Upper lobe of right lung (tissue), 1 donor: Measurements from ENCODE around the gene HNRNPAB. TPM values are rescaled to one million over a fixed set of nuclear protein-coding genes. Genes with fewer than 3 reads are reported as not detected.
"Not testable (repeated sequence)": the region's sequence is repeated elsewhere in the genome, so short reads cannot be mapped to it uniquely, and the experiment has no call there.

Source experiments
- ATAC-seq: fragments of 200-7000 bp; cut with Tn5 transposase; one replicate; pipeline ENCODE4 v1.9.1; 2020; ENCODE audit warnings: mild to moderate bottlenecking, moderate library complexity
- DNase-seq: peaks from one replicate; pipeline ENCODE4 v3.0.0-alpha.2; 2020
- H3K27ac ChIP-seq: fragments of 200-600 bp; one replicate; pipeline ENCODE4 v1.8.0; 2022
- H3K27me3 ChIP-seq: fragments of 200-600 bp; one replicate; pipeline ENCODE4 v1.8.0; 2022; ENCODE audit warnings: mild to moderate bottlenecking
- H3K36me3 ChIP-seq: fragments of 200-600 bp; one replicate; pipeline ENCODE4 v1.8.0; 2022
- H3K4me1 ChIP-seq: fragments of 200-600 bp; one replicate; pipeline ENCODE4 v1.8.0; 2022
- H3K4me3 ChIP-seq: fragments of 200-600 bp; one replicate; pipeline ENCODE4 v1.8.0; 2022; ENCODE audit warnings: mild to moderate bottlenecking
- H3K9me3 ChIP-seq: fragments of 200-600 bp; one replicate; pipeline ENCODE4 v1.8.0; 2022
- CTCF ChIP-seq: fragments of 200-600 bp; IDR thresholded peaks from one replicate; pipeline ENCODE4 v1.8.0; 2022; ENCODE audit warnings: antibody characterized with exemption
- intact Hi-C: fragments of 100-400 bp; cut with DNase I; formaldehyde crosslinking; loops from one replicate; pipeline ENCODE4 v1.11.0; 2022
- total RNA-seq: library from RNA; stranded (reverse); fragmentation: NEBNext Ultra II Directional; extraction: Animal tissue kit (Norgen Biotek cat#: 25700); gene quantifications from one replicate; pipeline ENCODE4 v1.2.1, GENCODE V29; 2021
- donor health status: DM: no; HTN: yes; CAD: no; lungs with severe emphysema.

HNRNPAB gene
- total RNA-seq, 1 donor from 2014 or later, result 116 TPM

- ATAC-seq, result no peak
- Histone ChIP-seq H3K36me3 (no peaks in the 10 kb centered on the region), H3K27ac (no peak overlapping the region), H3K4me3 (no peak overlapping the region), H3K4me1 (no peaks in the 10 kb centered on the region), H3K9me3 (no peaks in the 10 kb centered on the region), H3K27me3 (peaks cover 6% of the 10 kb centered on the region)
- intact Hi-C loops, result no loop called here
- no peak for TF ChIP-seq CTCF
- DNase-seq, result no peak
Observed at GRCh38 chr5:178192787-178193186, 11.5 kb upstream of the HNRNPAB start.

GRCh38 chr5:178193251-178193809 is 11.0 kb upstream of the HNRNPAB start:
- ATAC-seq (no peak), DNase-seq (no peak)

GRCh38 chr5:178194026-178194425 is 10.3 kb upstream of the HNRNPAB start:
- H3K4me1 ChIP-seq, result no peaks in the 10 kb centered on the region
- H3K27ac ChIP-seq, result no peak overlapping the region
- no peak for TF ChIP-seq CTCF
- ATAC-seq, result peak; percentile 38
- DNase-seq, result no peak
- H3K9me3 ChIP-seq, result no peaks in the 10 kb centered on the region
- peaks cover 6% of the 10 kb centered on the region for H3K27me3 ChIP-seq
- no peaks in the 10 kb centered on the region for H3K36me3 ChIP-seq
- intact Hi-C loops, result no loop called here
- no peak overlapping the region for H3K4me3 ChIP-seq

More at GRCh38 chr5:178193251-178193809, 11.0 kb upstream of the HNRNPAB start:
- Histone ChIP-seq H3K4me3 (no peak overlapping the region), H3K4me1 (no peaks in the 10 kb centered on the region), H3K36me3 (no peaks in the 10 kb centered on the region), H3K27ac (no peak overlapping the region), H3K27me3 (peaks cover 6% of the 10 kb centered on the region), H3K9me3 (no peaks in the 10 kb centered on the region)
- TF ChIP-seq CTCF, result no peak
- intact Hi-C loops, result no loop called here

GRCh38 chr5:178196281-178196812 is 8.0 kb upstream of the HNRNPAB start:
- DNase-seq, result no peak
- intact Hi-C loops, result no loop called here

GRCh38 chr5:178196986-178197385 is 7.3 kb upstream of the HNRNPAB start:
- H3K9me3 ChIP-seq, result no peaks in the 10 kb centered on the region
- no peaks in the 10 kb centered on the region for H3K36me3 ChIP-seq
- peak; percentile 65 for ATAC-seq
- H3K4me1 ChIP-seq, result no peaks in the 10 kb centered on the region
- intact Hi-C loops, result no loop called here
- H3K27me3 ChIP-seq, result peaks cover 6% of the 10 kb centered on the region
- H3K27ac ChIP-seq, result no peak overlapping the region
- peak; percentile 49 for TF ChIP-seq CTCF
- no peak overlapping the region for H3K4me3 ChIP-seq
- DNase-seq, result no peak

More at GRCh38 chr5:178196281-178196812, 8.0 kb upstream of the HNRNPAB start:
- peaks cover 6% of the 10 kb centered on the region for H3K27me3 ChIP-seq
- no peak overlapping the region for H3K4me3 ChIP-seq
- H3K9me3 ChIP-seq, result no peaks in the 10 kb centered on the region
- no peak overlapping the region for H3K27ac ChIP-seq
- ATAC-seq, result no peak
- H3K36me3 ChIP-seq, result no peaks in the 10 kb centered on the region
- no peaks in the 10 kb centered on the region for H3K4me1 ChIP-seq
- TF ChIP-seq CTCF, result no peak

GRCh38 chr5:178198151-178198550 is 6.2 kb upstream of the HNRNPAB start:
- H3K4me3 ChIP-seq, H3K36me3 ChIP-seq, ATAC-seq, H3K27ac ChIP-seq, H3K9me3 ChIP-seq, H3K27me3 ChIP-seq, intact Hi-C loops, DNase-seq, H3K4me1 ChIP-seq: not testable (repeated sequence)
